ENCODE measurements around the gene MRPL53. TPM values are rescaled to one million over a fixed set of nuclear protein-coding genes. Genes with fewer than 3 reads are reported as not detected.
"Not testable (repeated sequence)": the region's sequence is repeated elsewhere in the genome, so short reads cannot be mapped to it uniquely, and the experiment has no call there.

The MRPL53 gene
- total and polyA plus RNA-seq, 5 donors, result 107 to 157 (median 122) TPM

DNA sequence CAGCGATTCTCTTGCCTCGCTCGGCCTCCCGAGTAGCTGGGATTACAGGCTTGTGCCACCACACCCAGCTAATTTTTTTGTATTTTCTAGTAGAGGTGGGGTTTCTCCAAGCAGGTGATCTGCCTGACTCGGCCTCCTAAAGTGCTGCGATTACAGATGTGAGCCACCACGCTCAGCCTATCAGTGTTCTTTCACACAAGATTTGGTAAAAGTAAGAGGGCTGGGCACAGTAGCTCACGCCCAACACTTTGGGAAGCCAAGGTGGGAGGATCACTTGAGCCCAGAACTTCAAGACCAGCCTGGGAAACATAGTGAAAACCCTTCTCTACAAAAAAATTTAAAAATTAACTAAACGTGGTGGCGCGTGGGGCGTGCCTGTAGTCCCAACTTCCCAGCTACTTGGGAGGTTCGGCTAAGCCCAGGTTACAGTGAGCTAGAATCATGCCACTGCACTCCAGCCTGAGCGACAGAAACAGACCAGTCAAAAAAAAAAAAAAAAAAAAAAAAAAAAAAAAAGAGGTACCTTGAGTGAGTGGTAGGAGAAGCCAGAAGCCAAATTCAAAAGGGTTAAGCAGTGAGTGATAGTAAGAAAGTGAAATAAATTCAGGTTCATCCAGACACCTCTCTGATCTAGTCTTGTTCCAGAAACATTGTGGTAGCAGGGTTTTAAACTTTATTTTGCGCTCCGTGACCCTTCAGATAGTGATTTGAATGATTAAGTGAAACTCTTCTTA is 981 bp downstream of the MRPL53 start:
- DNase-seq (no peak), ATAC-seq (no peak)
- intact Hi-C loops (cut with DNase I), result no loop called here
- H3K27me3 ChIP-seq (ENCODE audit: control insufficient read depth, insufficient read depth), result no peaks in the 10 kb centered on the region
- H3K9me3 ChIP-seq (ENCODE audit: control insufficient read depth, low read length), result no peaks in the 10 kb centered on the region
- H3K27ac ChIP-seq (ENCODE audit: low read length), result peak overlapping the region; percentile 83
- H3K4me1 ChIP-seq (ENCODE audit: control insufficient read depth, insufficient read depth, low read length), result peaks cover 4% of the 10 kb centered on the region
- H3K4me3 ChIP-seq (ENCODE audit: low read length), result peak overlapping the region; percentile 55
- WGBS, result 60% methylated on average over 16 of the region's 16 CpGs

GRCh38 chr2:74470742-74471141 is 1.7 kb downstream of the MRPL53 start:
- H3K27ac ChIP-seq (ENCODE audit: low read length); DNase-seq; H3K9me3 ChIP-seq (ENCODE audit: control insufficient read depth, low read length); H3K4me3 ChIP-seq (ENCODE audit: low read length); intact Hi-C loops (cut with DNase I); H3K27me3 ChIP-seq (ENCODE audit: control insufficient read depth, insufficient read depth); H3K4me1 ChIP-seq (ENCODE audit: control insufficient read depth, insufficient read depth, low read length); ATAC-seq: not testable (repeated sequence)
- WGBS, result 95% methylated on average over 12 of the region's 12 CpGs

- 4% methylated on average over 13 of the region's 13 CpGs for WGBS
- Histone ChIP-seq H3K9me3 (ENCODE audit: control insufficient read depth, low read length) (no peaks in the 10 kb centered on the region), H3K27me3 (ENCODE audit: control insufficient read depth, insufficient read depth) (no peaks in the 10 kb centered on the region), H3K4me1 (ENCODE audit: control insufficient read depth, insufficient read depth, low read length) (peaks cover 3% of the 10 kb centered on the region), H3K4me3 (ENCODE audit: low read length) (peak overlapping the region; percentile 81), H3K27ac (ENCODE audit: low read length) (no peak overlapping the region)
- ATAC-seq (peak; percentile 6 to 7), DNase-seq (no peak)
- intact Hi-C loops (cut with DNase I), result no loop called here
Observed at GRCh38 chr2:74464406-74464805, 8.1 kb downstream of the MRPL53 start.

DNA sequence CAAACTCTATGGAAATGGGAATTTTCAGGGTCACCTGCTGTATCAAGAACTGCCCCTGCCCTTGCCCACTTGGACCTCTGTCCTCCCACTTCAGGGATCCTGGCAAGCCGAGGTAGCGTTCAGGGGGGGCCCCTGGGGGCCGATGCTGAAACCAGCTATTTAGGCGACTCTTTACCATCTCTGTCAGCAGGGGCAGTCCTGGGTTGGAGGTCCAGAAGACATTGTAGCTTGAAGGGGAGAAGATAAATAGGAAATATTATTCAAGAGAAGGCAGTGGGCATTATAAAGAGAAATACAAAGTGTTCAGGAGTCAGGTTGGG is 9.7 kb downstream of the MRPL53 start:
- DNase-seq, result peak in 1 of 3 donors; percentile 28
- WGBS, result 81% methylated on average over 4 of the region's 4 CpGs
- no peak overlapping the region for H3K4me3 ChIP-seq (ENCODE audit: low read length)
- H3K27me3 ChIP-seq (ENCODE audit: control insufficient read depth, insufficient read depth), result no peaks in the 10 kb centered on the region
- ATAC-seq, result no peak
- intact Hi-C loops (cut with DNase I), result no loop called here
- H3K4me1 ChIP-seq (ENCODE audit: control insufficient read depth, insufficient read depth, low read length), result peaks cover 6% of the 10 kb centered on the region
- no peaks in the 10 kb centered on the region for H3K9me3 ChIP-seq (ENCODE audit: control insufficient read depth, low read length)
- no peak overlapping the region for H3K27ac ChIP-seq (ENCODE audit: low read length)

GRCh38 chr2:74462054-74462785 is 10.3 kb downstream of the MRPL53 start:
- intact Hi-C loops (cut with DNase I), result no loop called here
- H3K27me3 ChIP-seq (ENCODE audit: control insufficient read depth, insufficient read depth), result no peaks in the 10 kb centered on the region
- no peak overlapping the region for H3K4me3 ChIP-seq (ENCODE audit: low read length)
- 87% methylated on average over 20 of the region's 20 CpGs for WGBS
- no peak for DNase-seq
- H3K4me1 ChIP-seq (ENCODE audit: control insufficient read depth, insufficient read depth, low read length), result peaks cover 6% of the 10 kb centered on the region
- H3K27ac ChIP-seq (ENCODE audit: low read length), result no peak overlapping the region
- ATAC-seq, result no peak
- H3K9me3 ChIP-seq (ENCODE audit: control insufficient read depth, low read length), result no peaks in the 10 kb centered on the region

GRCh38 chr2:74461187-74462053 is 11.1 kb downstream of the MRPL53 start:
- intact Hi-C loops (cut with DNase I), result no loop called here
- Histone ChIP-seq H3K27me3 (ENCODE audit: control insufficient read depth, insufficient read depth) (no peaks in the 10 kb centered on the region), H3K9me3 (ENCODE audit: control insufficient read depth, low read length) (no peaks in the 10 kb centered on the region), H3K4me1 (ENCODE audit: control insufficient read depth, insufficient read depth, low read length) (peaks cover 6% of the 10 kb centered on the region), H3K27ac (ENCODE audit: low read length) (no peak overlapping the region), H3K4me3 (ENCODE audit: low read length) (no peak overlapping the region)
- DNase-seq (peak in 1 of 3 donors; percentile 52), ATAC-seq (no peak)
- WGBS, result 90% methylated on average over 27 of the region's 27 CpGs

- peaks cover 11% of the 10 kb centered on the region for H3K4me1 ChIP-seq (ENCODE audit: control insufficient read depth, insufficient read depth, low read length)
- H3K9me3 ChIP-seq (ENCODE audit: control insufficient read depth, low read length); DNase-seq; intact Hi-C loops (cut with DNase I); ATAC-seq; H3K4me3 ChIP-seq (ENCODE audit: low read length); H3K27me3 ChIP-seq (ENCODE audit: control insufficient read depth, insufficient read depth); H3K27ac ChIP-seq (ENCODE audit: low read length): not testable (repeated sequence)
- WGBS, result 84% methylated on average over 10 of the region's 10 CpGs
Observed at GRCh38 chr2:74460187-74460586, 12.3 kb downstream of the MRPL53 start.

DNA sequence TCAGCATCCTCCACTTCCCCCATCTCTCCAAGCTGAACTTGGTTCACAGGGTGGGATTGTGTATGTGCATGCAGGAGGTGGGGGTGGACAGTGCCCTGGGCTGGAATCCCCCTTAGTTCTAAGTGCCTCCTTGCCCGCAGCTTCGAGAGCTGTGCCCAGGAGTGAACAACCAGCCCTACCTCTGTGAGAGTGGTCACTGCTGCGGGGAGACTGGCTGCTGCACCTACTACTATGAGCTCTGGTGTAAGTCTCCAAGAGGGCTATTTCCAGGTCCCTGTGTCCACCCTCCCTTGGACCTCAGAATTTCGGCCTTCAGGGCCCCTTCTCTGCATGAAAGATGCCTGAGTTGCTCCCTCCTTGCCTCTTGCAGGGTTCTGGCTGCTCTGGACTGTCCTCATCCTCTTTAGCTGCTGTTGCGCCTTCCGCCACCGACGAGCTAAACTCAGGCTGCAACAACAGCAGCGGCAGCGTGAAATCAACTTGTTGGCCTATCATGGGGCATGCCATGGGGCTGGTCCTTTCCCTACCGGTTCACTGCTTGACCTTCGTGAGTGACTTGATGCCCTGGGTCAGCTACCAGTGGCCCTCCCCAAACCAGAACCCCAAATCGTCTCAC is 12.9 kb downstream of the MRPL53 start:
- H3K27ac ChIP-seq (ENCODE audit: low read length); intact Hi-C loops (cut with DNase I); ATAC-seq; H3K27me3 ChIP-seq (ENCODE audit: control insufficient read depth, insufficient read depth); DNase-seq; H3K9me3 ChIP-seq (ENCODE audit: control insufficient read depth, low read length); H3K4me3 ChIP-seq (ENCODE audit: low read length): not testable (repeated sequence)
- H3K4me1 ChIP-seq (ENCODE audit: control insufficient read depth, insufficient read depth, low read length), result peaks cover 11% of the 10 kb centered on the region
- 78% methylated on average over 13 of the region's 13 CpGs for WGBS

DNA sequence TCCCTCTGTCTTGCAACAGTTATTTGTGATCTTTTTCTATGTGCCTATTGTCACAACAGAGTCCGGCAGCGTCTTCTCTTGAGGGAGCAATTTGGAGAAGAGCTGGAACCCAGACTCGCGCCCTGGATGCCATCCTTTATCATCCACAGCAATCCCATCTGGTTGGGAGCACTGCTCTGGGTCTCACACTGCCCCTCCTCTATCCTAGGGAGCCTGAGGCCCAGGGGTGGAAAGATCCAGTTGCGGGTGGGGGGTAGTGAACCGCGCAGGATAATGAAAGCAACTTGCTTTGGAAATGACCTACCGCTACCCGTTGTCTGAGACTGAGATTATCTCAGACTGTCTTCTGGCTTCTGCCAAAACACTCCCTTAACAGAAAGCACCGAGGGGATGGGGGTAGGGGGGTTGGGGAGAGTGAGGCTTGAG is 13.5 kb downstream of the MRPL53 start:
- no peak for DNase-seq
- Histone ChIP-seq H3K9me3 (ENCODE audit: control insufficient read depth, low read length) (no peaks in the 10 kb centered on the region), H3K4me3 (ENCODE audit: low read length) (peak overlapping the region; percentile 68), H3K4me1 (ENCODE audit: control insufficient read depth, insufficient read depth, low read length) (peaks cover 9% of the 10 kb centered on the region), H3K27me3 (ENCODE audit: control insufficient read depth, insufficient read depth) (no peaks in the 10 kb centered on the region), H3K27ac (ENCODE audit: low read length) (peak overlapping the region; percentile 53)
- intact Hi-C loops (cut with DNase I), result no loop called here
- ATAC-seq, result no peak
- 2% methylated on average over 10 of the region's 10 CpGs for WGBS

DNA sequence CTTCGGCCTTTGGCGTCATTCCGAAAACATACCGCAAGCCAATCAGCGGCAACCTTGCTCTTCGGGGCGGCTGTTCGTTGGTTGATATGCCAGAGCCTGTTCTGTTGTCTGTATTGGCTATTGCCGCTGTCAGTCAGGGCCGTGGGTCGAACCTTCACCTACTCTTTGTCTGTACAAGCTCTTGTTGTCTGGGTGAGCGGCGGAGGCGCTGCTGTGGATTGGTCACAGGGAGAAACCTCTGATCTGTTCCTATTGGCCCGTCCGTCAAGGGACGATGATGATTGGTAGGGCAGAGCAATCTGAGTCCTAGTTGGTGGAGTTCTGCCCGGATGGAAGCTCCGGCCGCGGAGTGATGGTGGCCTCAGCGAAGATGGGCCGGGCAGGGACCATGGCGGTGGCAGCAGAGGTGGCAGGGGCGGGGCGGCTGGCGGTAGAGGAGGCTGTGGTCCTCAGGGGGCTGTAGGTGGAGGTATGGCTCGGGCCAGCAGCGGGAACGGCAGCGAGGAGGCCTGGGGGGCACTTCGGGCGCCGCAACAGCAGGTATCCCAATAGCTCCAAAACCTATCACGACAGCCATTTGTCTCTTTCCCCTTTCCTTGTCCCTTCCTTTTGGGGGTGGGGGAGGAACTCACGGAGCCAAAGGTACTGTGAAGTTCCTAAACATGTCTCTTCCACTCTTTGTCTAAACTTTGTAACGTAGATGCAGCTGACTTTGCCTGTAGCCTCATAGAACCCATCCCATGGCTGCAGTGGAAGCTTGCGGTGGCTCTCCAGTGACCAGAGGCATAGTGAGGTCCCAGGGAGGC is 14.1 kb downstream of the MRPL53 start, which contains the start of gene WBP1:
Gene WBP1, plus strand, starts transcription at position 307 of the 806 bp plus-strand sequence. Its CDS starts 165 bp downstream, at position 472.
- ATAC-seq, result peak; percentile 95

More for the DNA sequence above, 14.1 kb downstream of the MRPL53 start, which contains the start of gene WBP1:
- under 1% methylated on average over 38 of the region's 38 CpGs for WGBS
- Histone ChIP-seq H3K27me3 (ENCODE audit: control insufficient read depth, insufficient read depth) (no peaks in the 10 kb centered on the region), H3K27ac (ENCODE audit: low read length) (peak within 1 kb of the TSS; percentile 96), H3K9me3 (ENCODE audit: control insufficient read depth, low read length) (no peaks in the 10 kb centered on the region), H3K4me1 (ENCODE audit: control insufficient read depth, insufficient read depth, low read length) (peaks cover 9% of the 10 kb centered on the region), H3K4me3 (ENCODE audit: low read length) (peak within 1 kb of the TSS; percentile 69)
- peak; percentile 99 to 100 (median 100) for DNase-seq
- intact Hi-C loops (cut with DNase I), result no loop called here

All from right cardiac atrium (tissue), 5 donors.